HEK293T (cell line): ENCODE measurements around the gene TMEM242.

ENCODE experiments used
- BHLHE40 ChIP-seq: fragments of 450-650 bp; IDR thresholded peaks from 2 replicates; pipeline ENCODE4 v1.6.1; 2016; ENCODE audit warnings: mild to moderate bottlenecking, moderate library complexity, borderline replicate concordance
- CTBP1 ChIP-seq: fragments of 450-650 bp; IDR thresholded peaks from 2 replicates; pipeline ENCODE4 v1.6.1; 2016; ENCODE audit warnings: borderline replicate concordance
- ELF4 ChIP-seq: fragments of 450-650 bp; IDR thresholded peaks from 2 replicates; pipeline ENCODE4 v1.6.1; 2017; ENCODE audit warnings: antibody characterized with exemption
- FOXA1 ChIP-seq: fragments of 450-650 bp; IDR thresholded peaks from 2 replicates; pipeline ENCODE4 v1.6.1; 2016; ENCODE audit warnings: mild to moderate bottlenecking
- FOXK2 ChIP-seq: fragments of 450-650 bp; IDR thresholded peaks from 2 replicates; pipeline ENCODE4 v1.6.1; 2016; ENCODE audit warnings: mild to moderate bottlenecking
- FOXM1 ChIP-seq: fragments of 450-650 bp; IDR thresholded peaks from 2 replicates; pipeline ENCODE4 v1.6.1; 2017; ENCODE audit warnings: mild to moderate bottlenecking, borderline replicate concordance
- LEF1 ChIP-seq: fragments of 450-650 bp; IDR thresholded peaks from 2 replicates; pipeline ENCODE4 v1.6.1; 2017; ENCODE audit warnings: mild to moderate bottlenecking, borderline replicate concordance
- NFRKB ChIP-seq: fragments of 450-650 bp; IDR thresholded peaks from 2 replicates; pipeline ENCODE4 v1.6.1; 2016; ENCODE audit warnings: mild to moderate bottlenecking, moderate library complexity
- SP1 ChIP-seq: fragments of 450-650 bp; IDR thresholded peaks from 2 replicates; pipeline ENCODE4 v1.6.1; 2017
- SUZ12 ChIP-seq: fragments of 450-650 bp; IDR thresholded peaks from 2 replicates; pipeline ENCODE4 v1.6.1; 2016; ENCODE audit warnings: mild to moderate bottlenecking
- TARDBP ChIP-seq: fragments of 450-650 bp; IDR thresholded peaks from 2 replicates; pipeline ENCODE4 v1.6.1; 2016
- ZNF384 ChIP-seq: fragments of 450-650 bp; IDR thresholded peaks from 2 replicates; pipeline ENCODE4 v1.6.1; 2016
- TF ChIP-seq, protein P1 (sequence below): fragments of 450-650 bp; IDR thresholded peaks from 2 replicates; pipeline ENCODE4 v1.6.1; 2016

DNA sequence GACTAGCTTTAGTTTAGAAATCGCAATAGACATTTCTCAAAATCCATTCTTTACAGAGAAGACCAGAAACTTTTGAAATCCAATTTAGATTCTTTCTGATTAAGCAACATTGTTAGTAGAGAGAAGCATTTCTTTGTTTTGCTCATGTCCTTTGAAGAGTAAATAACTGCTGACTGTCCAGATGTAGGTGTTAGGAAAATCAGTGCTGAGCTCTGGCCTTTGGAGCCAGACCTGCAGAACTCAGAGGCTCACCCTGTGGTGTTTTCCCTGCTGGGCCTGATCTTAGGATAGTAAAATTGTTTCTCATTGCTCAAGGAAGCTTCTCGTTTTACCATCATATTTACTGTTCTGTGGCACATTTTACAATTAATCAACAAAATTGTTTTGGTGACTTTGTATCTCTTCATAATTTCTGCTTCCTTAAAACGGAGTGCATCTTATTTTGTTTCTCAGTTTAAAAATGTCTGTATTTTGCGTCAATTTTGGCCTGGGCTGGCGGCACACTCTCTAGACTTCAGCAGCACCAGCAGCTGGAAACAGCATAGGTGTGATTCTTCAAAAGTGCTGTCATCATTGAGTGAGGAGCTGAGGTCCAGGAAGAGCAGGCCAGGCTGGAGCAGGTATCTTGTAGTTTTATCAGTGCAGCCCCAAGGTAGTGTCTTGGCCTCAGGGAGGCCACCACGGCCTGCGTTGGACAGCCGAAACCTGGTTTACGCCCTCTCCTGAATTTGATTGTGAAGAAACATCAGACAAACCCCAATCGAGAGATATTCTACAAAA, 49.4 kb upstream of the TMEM242 start:
- TF ChIP-seq FOXA1 (no peak), SP1 (no peak), TARDBP (no peak), SUZ12 (no peak), ZNF384 (no peak), FOXK2 (no peak), NFRKB (no peak), BHLHE40 (no peak), FOXM1 (no peak), CTBP1 (no peak), LEF1 (no peak), ELF4 (no peak)
- TF ChIP-seq, protein P1, sequence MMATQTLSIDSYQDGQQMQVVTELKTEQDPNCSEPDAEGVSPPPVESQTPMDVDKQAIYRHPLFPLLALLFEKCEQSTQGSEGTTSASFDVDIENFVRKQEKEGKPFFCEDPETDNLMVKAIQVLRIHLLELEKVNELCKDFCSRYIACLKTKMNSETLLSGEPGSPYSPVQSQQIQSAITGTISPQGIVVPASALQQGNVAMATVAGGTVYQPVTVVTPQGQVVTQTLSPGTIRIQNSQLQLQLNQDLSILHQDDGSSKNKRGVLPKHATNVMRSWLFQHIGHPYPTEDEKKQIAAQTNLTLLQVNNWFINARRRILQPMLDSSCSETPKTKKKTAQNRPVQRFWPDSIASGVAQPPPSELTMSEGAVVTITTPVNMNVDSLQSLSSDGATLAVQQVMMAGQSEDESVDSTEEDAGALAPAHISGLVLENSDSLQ, result no peak
